Lung microvascular endothelial cell (primary cell): ENCODE data around the gene POLDIP3. TPM values are rescaled to one million over a fixed set of nuclear protein-coding genes. Genes with fewer than 3 reads are reported as not detected.
A peak's percentile ranks its signal among the peaks of the same experiment; 100 is the strongest.

Experiments used
- DNase-seq, 2 donors: peaks; one replicate each; pipeline versions ENCODE4 v3.0.0 to v3.0.0-alpha.2; 2010; ENCODE audit warnings: low read depth in 2 of 2
- total RNA-seq: library from RNA; depleted of rRNA; stranded (reverse); fragments of >200 nt; gene quantifications from 2 replicates; pipeline ENCODE4 v1.2.1, GENCODE V29; 2014

POLDIP3 gene
- total RNA-seq, 1 donor from 2014 or later, result 20.6 TPM

DNA sequence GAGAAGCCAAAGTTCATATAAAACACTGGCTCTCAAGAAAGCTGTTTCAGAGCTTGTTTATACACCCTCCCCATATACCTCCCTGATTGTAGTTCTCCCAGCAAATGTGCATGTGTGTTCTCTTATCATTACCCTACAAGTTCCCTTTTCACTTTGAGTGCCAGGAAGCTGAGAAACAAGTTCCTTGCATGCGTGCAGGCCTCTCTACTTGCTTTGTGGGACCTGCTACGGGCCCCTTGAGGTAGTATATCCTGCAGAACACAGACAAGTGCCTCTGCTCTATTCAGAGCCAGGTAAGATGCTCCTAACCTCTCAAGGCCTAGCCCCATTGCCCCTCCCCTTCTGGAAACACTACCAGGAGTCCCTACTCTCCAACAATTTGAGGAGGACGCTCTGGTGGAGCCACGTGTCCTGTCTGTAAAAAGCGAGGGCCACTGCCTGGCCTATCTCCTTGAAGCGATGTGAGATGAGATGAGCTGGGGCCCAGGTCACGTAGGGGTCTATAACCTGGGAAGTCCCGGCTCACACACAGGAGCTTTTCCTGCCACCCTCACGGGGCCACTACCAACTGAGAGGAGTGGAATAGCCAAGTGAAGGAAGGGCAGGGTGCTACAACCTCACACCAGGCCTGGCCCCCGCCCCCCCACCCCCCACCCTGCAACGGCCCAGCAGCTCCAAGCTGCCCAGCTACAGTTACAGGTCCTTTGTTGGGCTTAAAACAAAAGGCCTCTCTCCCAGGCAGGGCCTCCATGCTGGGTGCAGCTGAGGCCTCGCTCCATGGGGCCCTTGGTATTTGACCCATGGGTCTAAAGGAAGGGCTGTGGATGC is 28.3 kb upstream of the POLDIP3 start:
- no peak for DNase-seq

DNA sequence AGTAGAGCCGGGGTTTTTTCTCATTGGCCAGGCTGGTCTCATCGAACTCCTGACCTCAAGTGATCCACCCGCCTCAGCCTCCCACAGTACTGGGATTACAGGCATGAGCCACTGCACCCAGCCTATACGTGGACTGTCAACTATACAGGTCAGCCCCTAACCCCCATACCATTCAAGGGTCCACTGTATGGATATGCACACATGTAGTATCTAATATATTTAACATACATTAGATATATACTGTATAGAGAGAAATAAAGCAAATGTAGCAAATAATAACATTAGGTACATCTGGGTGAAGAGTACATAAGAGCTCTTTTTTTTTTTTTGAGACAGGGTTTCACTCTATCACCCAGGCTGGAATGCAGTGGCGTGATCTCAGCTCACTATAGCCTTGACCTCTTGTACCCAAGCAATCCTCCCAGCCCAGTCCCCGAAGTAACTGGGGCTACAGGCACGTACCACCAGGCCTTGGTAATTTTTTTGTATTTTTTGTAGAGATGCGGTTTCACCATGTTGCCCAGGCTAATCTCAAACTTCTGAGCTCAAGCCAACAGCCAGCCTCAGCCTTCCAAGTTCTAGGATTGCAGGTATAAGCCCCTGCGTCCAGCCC is 27.2 kb upstream of the POLDIP3 start:
- DNase-seq, result no peak

DNA sequence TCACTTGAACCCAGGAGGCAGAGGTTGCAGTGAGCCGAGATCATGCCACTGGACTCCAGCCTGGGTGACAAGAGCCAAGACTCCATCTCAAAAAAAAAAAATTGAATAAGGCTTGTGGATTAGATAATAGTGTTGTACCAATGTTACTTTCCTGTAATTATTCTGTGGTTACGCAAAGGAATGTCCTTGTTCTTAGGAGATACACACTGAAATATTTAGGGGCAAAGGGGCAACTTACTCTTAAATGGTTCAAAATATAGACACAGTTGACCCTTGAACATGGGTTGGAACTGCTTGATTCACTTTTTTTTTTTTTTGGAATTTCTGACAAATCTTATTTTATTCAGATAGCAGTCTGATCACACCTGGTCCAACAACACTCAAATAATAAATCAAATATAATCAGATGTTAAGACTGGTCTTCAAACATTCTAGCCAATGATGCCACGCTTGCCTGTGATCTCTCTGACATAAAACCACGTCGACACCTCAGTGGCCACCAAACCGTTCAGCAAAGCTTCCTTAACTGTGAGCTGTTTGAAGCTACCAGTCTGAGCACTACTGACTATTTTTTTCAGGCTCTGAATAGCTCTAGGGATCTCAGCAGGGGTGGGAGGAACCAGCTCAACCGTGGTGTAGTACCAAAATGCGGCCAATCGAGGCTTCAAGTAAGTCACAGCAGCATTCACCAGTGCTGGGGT is 25.0 kb upstream of the POLDIP3 start:
- DNase-seq, result no peak

DNA sequence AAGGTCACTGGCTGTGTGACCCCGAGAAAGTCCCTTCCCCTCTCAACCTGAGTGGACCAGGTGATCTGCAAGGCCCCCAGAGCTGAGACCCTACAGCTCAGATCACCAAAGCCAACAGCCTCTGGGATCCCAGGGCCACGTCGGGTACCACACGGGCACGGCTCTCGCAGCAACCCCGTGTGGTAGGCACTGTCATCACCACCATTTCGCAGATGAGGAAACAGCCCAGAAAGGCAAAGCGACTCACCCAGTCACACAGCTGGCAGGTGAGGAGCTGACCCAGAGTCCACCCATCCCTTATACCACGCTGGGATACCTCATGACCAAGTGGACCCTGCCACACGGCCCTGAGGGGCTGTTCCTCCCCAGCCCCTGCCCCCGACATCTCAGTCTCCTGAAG is 22.9 kb upstream of the POLDIP3 start:
- no peak for DNase-seq

- no peak for DNase-seq
Observed at GRCh38 chr22:42636506-42636905, 21.8 kb upstream of the POLDIP3 start.

DNA sequence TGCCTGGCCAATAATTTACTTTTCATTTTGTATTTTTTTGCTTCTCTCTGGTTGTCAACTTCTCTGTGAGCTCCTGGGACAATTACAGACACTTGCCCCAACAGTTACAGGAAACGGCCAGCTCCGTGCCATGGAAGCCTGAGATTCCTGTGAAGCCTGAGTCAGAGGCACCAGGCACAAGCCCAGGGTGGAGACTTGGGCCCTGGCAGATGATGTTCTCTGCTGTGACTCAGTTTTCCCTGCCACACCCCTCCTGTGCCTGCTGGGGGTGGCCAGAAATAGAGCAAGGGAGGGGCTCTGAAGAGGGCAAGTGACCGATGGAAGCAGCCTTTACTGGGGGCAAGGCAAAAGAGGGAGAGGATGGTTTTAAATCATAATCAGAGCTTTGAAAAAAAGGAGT is 20.8 kb upstream of the POLDIP3 start:
- DNase-seq, result peak; percentile 76 to 91

- DNase-seq, result no peak
Observed at GRCh38 chr22:42633013-42633412, 18.3 kb upstream of the POLDIP3 start.

DNA sequence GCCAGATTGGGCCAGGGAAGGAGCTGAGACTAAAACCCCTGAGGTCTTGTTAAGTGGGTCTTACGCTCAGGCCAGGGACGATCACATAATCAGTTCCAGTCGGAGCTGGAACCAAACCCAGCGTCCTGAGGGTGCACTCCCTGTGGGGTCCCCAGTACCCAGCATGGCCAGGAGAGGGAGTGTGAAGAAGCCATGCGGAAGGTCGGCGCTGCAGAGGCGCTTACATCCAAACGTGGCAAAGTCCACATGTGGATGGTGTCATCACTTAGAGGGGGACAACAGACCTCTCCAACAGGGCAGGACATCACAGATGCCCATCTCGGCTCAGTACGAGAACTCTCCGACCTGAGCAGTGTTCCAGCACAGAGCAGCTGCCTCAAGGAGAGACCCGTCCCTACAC is 17.4 kb upstream of the POLDIP3 start:
- DNase-seq, result no peak

DNA sequence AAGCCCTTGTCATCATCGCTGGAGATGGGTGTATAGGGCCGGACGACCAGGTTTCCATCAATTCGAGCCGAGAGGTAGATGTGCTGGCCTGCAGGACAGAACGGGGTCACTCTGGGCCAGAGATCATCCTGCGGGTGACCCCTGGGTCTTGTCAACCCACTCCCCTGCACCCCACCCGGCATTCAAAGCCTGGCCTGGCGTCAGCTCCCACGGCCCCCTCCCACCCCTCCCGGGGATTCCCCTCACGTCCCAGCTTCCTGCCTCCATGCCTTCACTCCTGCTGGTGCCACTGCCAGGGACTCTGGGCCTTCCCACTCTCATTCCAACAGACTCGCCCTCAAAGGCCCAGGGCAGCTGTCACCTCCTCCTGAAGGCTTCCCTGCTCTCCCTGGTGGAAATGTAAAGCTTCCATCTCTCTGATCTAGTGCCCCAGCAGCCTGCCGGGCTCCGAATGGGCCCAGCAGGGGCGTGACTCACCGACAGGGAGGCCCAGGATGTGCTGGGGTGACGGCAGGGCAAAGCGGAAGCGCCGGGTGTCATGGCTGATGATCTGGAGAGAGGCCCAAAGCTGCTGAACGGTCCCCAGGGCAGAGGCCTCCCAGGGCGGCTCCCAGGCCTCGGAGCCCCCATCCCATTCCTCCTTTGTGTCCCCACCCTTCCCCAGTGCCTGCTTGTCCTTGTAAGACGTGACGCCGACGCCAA is 16.4 kb upstream of the POLDIP3 start:
- peak in 1 of 2 donors; percentile 63 for DNase-seq

DNA sequence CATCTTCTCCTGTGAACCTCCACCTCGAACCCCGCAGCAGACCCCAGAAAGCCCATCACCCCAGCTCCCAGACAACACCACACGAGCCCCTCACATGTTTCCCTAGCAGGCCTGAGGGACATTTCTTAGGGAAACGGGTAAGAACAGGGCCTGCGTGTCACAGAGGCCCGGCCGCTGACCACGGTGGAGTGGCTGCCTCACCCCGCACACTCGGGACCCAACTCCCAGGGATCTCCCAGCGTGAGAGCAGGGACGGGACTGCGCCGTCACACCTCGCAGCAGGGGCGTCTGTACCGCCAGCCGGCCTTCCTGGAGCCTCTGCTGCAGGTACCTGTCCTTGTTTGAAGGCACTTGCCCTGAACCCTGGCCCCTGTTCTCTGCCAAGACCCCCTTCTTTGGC is 15.5 kb upstream of the POLDIP3 start:
- no peak for DNase-seq

DNA sequence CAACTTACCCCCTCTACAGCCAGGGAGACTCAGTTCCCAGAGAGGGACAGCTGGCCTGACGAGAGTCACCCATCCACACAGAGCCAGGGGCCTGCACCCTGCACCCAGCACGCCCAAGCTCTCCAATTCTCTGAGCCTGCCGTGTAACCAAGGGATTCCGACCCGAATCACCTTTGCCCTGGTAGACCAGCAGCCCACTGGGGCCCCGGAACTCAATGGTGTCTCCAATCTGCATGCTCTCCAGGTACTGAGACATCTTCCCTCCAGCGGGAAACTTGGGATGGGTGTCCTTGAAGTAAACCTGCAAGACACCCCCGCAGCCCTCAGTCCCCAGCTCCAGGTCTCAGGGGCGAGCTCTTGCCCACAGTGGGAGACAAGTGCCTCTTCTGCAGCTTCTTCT is 13.3 kb upstream of the POLDIP3 start:
- DNase-seq, result no peak

GRCh38 chr22:42626951-42627625 is 12.4 kb upstream of the POLDIP3 start:
- no peak for DNase-seq

- DNase-seq, result no peak
Observed at GRCh38 chr22:42626431-42626830, 11.7 kb upstream of the POLDIP3 start.

- no peak for DNase-seq
Observed at GRCh38 chr22:42625416-42625815, 10.7 kb upstream of the POLDIP3 start.

GRCh38 chr22:42624551-42625106 is 9.9 kb upstream of the POLDIP3 start:
- DNase-seq, result no peak

DNA sequence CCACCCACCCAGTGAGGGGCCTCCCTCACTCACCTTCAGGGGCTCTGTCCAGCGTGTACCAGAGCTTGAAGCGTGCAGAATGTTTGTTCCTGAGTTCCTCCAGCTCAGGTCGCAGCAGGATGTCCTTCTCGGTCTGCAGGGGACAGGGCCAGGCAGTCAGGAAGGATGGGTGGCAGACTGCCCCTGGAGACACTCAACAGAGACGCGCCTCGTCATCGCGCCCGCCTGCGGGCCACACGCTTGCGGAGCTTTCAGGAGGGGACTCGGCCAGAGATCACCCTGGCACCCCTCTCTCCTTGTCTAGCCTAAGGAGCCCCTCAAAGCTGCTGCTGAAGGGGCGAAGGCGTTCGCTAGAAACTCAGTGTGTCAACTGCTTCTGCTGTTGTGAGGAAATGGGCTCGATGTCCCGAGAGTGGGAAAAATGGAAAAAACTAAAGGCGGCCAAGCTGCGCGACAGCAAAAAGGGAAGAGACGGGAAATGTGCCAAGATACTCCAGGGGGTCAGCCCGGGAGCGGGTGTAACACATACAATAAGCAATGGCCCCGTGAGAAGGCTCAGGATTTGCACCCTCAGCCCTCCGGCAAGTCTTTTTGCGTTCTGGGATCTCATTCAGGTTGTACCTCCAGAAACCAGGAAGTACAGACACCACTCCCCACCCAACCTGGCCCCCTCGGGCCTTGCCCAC is 9.2 kb upstream of the POLDIP3 start:
- peak in 1 of 2 donors; percentile 83 for DNase-seq

GRCh38 chr22:42623301-42623751 is 8.6 kb upstream of the POLDIP3 start:
- no peak for DNase-seq

DNA sequence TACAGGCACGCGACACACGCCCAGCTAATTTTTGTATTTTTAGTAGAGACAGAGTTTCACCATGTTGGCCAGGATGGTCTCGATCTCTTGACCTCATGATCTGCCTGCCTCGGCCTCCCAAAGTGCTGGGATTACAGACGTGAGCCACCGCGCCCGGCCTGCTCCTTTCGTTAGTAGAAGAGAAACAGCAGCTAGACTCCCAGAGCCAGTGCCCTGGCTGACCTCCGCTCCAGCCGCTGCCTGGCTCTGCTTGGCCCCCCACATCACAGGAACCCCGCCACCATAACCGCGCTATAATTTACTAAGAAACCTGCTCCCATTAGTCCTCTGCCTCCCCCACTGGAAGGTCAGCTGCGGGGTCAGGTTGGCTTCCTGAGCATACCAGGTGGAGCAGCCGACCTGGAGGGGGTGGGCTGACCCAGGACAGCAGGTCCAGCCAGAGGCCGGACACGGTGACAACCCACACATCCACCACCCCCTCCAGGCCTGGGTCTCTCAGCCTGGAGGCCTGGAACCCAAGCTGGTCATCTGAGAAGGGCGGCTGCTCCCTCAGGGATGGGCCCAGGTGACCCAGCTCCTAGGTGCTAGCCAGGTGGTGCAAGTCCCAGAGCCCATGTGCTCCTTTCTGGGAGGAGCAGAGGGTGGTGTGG is 7.5 kb upstream of the POLDIP3 start:
- no peak for DNase-seq

DNA sequence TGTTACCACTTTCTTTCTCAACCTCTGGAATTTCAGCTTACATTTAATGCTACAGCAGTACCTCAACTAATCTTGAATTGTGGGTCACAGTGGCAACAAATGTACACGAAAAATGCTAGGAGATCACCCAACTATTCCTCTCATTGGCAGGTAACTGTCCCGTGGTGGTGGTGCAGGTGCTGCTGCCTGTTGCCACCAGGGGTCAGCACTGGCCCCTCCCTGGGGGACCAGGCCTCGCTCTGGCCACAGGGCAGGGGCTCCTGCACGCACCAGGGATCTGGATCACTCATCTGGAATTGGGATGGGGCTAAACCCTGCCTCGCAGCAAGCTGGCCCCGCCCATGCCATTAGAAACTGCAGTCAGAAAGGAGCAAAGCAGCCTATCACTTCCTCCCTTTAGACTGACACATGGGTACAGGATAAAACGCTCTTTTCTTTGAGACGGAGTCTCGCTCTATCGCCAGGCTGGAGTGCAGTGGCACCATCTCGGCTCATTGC is 6.9 kb upstream of the POLDIP3 start:
- DNase-seq, result peak; percentile 67 to 85

DNA sequence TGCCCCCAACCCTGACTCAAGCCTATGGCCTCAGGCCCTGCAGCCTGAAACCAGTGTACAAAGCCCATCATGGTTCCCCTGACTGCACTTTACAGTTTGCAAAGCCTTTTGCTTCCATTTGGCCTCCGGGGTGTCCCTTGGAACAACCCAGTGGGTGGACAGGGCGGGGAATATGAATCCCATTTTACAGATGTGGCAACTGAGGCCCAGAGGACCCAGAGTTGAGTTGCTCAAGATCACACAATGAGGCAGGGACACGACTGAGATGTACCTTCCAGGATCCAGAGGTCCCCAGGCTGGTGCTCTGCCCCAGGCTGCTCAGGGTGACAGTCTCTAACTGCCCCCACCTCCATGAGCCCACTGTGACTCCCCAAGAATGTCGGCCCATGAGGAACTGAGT is 5.4 kb upstream of the POLDIP3 start:
- no peak for DNase-seq
